ENCODE measurements around the gene CGB3.

- no peak for TF ChIP-seq TAF1 (IDR thresholded peaks at IDR 0.05; ENCODE audit: borderline replicate concordance, low read depth, low read length)
- no peak for TF ChIP-seq POLR2A (IDR thresholded peaks at IDR 0.05; ENCODE audit: low read depth, low read length)
These were observed 32.2 kb upstream of the CGB3 start for GRCh38 chr19:49056101-49056901.

Data from GM12892 (cell line).